Fibroblast of skin of left quadriceps (primary cell): ENCODE data around the gene MTG2.

ENCODE experiments used
- DNase-seq, 2 experiments: peaks; one replicate each; pipeline ENCODE4 v3.0.0-alpha.2; 2013; ENCODE audit warnings: low read depth in 2 of 2

Gene MTG2, protein sequence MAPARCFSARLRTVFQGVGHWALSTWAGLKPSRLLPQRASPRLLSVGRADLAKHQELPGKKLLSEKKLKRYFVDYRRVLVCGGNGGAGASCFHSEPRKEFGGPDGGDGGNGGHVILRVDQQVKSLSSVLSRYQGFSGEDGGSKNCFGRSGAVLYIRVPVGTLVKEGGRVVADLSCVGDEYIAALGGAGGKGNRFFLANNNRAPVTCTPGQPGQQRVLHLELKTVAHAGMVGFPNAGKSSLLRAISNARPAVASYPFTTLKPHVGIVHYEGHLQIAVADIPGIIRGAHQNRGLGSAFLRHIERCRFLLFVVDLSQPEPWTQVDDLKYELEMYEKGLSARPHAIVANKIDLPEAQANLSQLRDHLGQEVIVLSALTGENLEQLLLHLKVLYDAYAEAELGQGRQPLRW

DNA sequence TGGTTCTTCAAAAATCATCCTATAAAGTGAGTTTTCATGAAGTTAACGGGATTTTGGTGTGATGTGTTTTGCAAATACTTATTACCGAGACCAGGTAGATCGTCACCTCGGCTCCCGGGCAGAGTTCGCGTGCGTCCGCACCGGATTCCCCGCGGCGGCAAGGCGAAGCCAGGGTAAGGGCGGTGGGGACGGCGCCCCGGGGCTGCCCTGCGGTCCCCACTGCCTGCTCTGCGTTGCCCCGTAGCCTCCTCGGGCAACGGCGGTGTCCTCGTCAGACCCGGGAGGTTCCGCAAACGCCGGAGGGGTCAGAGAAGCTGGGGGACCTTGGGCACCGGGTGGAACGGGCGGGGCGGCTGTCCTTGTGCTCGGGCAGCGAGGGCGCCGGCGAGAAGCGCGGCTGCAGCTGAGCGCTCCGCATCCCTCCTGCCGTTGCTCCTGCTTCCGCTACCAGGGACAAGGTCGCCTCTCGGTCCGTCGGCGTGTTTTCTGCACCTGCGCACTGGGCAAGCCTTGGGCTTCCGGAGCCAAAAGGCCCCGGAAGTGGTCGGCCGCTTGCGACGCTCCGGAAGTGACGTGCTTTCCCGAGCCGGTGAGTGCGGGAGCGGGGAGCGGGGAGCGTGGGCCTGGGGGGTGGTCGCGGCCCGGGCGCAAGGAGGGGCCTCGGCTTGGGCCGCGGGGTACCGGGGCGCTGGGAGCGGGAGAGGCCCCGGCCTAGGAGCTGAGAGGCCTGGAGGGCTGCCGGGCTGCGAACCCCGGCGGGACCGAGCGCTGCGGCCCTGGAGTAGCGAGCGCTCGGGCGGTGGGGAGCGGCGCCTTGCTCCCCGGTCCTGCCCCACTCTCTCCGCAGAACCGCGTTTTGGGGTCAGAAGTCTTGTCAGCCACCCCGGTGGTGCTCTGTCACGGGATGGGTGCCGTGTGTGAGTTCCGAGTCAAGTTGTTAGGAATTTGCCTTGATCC, at the start of gene MTG2:
Gene MTG2, plus strand, starts transcription at position 560 of the 957 bp plus-strand sequence. CDS start 10,393 bp downstream, outside the sequence.
- peak; percentile 81 to 86 for DNase-seq

DNA sequence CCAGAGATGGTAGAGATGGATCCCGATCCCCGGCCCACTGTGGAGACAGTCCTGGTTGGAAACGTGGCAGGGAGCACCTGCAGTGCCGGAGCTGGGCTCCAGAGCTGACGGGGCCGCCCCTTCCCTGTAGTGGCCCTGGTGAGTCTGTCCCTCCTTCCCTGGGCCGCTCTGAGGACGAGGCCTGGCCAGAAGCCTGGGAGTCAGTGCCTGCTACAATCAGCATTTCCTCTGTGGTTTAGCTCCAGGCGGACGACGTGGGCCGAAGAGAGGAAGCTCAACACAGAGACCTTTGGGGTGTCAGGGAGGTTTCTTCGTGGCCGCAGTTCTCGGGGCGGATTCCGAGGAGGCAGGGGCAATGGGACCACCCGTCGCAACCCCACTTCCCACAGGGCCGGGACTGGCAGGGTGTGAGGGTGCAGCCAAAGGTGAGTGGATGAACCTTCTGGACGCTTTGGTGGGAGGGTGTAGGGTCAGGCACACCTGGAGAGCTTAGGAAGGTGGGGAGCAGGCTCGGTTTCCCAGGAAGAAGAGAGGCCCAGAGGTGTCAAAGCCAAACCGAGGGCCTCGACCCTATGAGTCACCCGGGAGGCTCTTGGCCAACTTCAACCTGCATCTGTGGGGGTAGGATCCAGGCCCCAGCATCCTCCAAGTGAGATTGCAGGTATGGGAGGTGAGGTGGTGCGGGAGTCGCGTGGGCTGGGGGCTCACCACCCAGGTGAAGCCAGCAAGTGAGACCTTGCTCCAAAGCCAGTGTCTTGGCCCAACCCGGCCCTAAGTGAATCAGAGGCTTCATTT, 49.6 kb upstream of the MTG2 start:
- DNase-seq, result no peak

DNA sequence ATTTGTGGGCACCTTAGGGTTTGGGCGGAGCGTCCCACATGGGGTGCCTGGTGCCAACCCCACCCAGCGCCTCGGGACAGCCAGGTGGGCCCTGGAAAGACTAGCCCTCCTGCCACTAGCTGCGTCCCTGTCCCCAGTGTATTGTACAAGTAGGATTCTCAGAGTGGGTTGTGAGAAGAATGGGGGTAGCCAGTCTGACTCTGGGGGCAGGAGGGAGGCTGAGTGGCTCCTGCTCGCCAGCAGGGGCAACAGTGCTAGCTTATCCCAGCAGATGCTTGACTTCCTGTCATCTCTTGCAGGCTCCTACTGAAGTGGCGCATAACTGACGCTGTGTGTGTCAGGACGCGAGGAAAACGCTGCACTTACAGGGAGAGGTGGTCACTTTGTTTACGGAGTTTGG, 49.0 kb upstream of the MTG2 start:
- DNase-seq, result no peak

DNA sequence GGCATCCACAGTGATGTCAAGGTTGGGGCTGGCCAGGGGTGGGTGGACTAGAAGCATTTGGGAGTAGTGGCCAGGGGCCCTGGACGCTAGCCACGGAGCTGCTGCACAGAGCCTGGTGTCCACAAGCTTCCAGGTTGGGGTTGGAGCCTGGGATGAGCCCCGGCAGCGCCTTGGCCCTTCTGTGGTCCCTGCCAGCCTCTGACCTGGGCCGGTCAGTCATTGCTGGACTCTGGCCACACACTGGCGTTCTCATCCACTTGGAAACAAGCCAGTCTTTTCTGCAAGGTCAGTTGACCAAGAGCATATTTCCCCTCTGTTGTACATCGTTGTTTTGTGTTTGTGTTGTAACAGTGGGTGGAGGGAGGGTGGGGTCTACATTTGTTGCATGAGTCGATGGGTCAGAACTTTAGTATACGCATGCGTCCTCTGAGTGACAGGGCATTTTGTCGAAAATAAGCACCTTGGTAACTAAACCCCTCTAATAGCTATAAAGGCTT, 48.0 kb upstream of the MTG2 start:
- no peak for DNase-seq

DNA sequence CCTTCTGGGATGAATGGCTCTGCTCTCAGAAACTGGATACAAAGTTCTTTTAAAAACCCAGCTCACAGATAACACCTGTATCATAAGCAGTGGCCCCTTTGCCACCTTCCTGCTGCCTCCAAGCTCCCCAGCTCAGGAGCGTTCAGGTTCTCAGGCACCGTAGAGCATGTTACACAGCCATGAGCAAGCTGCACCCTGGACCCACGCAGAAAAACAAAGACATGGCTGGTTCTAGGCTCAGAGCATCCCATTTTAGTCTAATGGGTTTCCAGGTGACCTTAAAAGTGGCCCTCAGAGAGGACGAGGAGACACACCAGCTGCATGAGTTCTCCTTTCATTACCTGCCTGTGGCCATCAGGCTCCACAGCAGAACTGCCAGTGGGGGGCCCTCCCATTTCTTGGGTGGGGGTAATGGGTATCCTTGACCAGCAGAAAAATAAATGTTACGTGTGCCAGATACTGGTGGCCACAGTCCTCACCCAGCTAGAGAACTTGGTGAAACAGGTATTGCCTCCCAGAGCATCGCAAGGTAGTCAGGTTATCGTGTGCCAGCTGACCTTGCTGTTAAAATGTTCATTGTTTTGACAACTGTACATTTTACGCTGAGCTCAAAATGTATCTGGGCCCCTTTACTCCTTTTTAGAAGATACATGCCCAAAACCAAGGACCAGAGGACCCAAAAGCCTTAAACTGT, 47.1 kb upstream of the MTG2 start:
- no peak for DNase-seq

DNA sequence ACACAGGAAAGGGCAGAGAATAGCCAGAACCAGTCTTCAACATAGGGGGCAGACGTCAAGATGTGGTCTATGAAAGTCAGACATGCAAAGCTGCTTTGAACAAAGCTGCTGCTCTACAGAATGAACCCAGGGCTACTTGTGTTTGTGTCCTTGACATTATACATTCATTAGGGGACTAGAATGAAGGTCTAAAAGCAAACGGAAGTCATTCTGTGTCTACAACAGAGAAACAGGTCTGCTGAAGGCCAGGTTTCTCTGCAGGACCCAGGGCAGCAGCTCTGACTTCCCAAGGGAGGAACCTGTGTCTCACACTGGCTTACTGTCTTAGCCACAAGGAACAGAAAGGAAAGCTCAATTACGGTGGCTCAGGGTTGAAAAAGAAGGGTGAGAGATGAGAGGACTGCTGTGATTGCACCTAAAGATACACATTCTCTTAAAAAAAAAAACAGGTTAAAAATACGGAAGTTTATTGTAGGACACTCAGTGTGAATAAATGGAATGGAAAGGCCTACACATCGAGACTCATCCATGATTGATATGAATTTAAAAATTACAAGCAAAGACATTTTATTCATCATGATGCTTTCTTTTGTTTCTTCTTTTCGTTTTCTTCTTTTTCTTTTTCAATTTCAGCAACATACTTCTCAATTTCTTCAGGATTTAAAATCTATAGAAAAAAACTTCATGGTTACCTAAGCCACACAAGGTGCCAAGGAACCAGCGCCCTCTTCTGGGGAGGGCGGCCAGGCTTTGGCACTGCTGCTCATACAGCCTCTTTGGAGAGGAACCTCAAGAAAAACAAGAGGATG, 46.3 kb upstream of the MTG2 start:
- peak in 1 of 2 experiments; percentile 34 for DNase-seq

DNA sequence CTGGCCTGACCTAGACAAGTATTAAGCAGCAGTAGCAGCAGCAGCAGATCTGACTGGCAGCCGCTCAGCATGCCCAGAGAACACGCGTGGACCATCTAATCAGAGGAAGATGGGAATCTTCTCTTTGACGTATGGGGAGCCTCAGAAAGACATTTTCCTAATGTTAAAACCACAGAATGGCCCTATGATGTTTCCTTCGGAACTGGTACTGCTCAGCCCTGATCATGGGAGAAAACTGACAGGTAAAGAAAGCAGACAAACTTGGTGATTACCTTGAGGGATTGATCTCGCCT, 45.8 kb upstream of the MTG2 start:
- DNase-seq, result no peak

DNA sequence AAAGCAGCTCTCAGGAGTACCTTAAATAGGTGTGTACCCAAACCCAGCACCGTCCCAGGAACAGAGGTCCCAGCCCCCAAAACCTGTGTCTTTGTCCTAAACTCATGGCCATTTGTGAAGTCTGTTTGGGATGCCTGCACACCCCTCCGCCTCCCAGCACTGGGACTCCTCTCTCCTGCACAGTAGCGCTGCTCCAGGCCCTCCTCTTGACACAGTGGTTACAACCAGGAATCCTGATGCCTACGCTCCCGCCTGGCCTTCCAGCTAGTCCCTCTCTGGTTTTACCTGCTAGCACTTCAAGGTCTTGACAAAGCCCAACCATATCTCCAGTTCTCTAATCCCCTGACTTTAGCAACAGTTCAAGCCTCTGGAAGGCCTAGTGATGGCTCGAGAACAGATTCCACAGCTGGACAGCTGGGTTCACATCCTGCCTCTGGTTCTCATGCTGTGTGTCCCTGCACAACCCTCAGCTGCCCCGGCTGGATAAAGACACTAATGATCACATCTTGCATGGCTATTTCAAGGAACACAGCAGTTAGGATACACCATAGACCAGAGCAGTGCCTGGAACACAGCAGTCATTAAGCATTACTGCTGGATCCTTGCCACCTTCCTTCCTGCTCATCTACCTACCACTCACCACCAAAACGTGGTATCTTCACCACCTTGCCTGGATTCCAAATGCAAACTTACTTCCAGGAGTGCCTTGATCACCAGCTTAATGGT, 45.2 kb upstream of the MTG2 start:
- DNase-seq, result no peak

DNA sequence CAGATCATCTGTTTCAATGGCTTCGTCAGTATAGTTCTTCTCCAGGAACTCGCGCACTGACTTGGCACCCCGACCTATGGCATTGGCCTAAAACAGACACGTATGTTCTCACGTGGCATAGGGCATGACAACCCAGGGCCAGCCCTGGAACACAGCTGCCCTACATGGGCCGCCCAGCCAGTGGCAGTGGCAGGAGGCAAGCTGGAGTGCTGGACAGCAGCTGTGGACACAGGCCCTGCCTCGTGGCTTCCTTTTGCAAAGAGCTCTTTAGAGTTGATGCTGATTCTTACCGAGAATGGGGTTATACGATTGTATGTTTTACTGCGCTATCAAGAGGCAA, 44.7 kb upstream of the MTG2 start:
- DNase-seq, result no peak

DNA sequence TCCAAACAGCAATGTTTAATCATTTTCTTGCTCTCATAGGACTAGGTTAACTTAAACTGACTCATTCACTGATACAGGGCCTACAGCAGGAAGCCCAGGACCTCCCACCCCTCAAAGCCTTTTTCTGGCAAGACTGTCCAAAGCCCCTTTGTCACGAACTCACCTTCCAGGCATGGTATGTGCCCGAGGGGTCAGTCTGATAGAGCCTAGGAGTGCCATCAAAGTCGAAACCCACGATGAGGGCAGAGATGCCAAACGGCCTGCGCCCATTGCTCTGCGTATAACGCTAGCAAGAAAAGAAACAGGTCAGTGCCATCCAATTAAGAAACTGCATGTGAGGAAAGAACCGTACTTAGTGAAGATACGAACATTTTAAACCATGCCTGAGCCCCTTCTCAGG, 43.9 kb upstream of the MTG2 start:
- DNase-seq, result no peak

DNA sequence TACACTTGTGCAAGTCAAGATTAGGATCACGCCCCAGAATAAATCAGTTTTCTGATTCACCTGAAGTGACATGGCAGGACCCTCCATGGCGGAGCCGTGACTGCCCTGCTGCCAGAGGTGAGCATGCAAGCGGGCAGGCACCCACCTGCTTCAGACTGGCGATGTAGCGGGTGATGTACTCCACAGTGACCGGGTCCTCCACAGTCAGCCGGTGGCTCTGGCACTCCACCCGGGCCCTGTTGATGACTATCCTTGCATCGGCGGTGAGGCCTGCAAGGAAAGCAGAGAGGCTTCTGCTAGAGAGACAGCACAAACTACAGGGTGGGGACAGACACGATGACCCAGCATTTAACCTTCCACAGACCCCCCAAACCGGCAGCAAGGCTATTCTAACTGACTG, 43.2 kb upstream of the MTG2 start:
- DNase-seq, result no peak

DNA sequence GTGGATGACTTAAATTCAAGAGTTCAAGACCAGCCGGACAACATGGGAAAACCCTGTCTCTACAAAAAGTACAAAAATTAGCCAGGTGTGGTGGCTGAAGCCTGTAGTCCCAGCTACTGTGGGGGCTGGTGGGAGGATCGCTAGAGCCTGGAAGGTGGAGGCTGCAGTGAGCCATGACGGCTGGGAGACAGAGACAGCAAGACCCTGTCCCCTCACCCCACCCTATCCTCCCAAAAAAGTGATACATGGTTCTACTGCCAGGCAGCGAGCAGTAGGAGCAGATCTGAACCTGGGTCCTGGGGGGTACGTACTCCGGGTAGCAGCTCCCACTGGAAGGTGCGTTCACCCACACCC, 41.8 kb upstream of the MTG2 start:
- DNase-seq, result no peak

DNA sequence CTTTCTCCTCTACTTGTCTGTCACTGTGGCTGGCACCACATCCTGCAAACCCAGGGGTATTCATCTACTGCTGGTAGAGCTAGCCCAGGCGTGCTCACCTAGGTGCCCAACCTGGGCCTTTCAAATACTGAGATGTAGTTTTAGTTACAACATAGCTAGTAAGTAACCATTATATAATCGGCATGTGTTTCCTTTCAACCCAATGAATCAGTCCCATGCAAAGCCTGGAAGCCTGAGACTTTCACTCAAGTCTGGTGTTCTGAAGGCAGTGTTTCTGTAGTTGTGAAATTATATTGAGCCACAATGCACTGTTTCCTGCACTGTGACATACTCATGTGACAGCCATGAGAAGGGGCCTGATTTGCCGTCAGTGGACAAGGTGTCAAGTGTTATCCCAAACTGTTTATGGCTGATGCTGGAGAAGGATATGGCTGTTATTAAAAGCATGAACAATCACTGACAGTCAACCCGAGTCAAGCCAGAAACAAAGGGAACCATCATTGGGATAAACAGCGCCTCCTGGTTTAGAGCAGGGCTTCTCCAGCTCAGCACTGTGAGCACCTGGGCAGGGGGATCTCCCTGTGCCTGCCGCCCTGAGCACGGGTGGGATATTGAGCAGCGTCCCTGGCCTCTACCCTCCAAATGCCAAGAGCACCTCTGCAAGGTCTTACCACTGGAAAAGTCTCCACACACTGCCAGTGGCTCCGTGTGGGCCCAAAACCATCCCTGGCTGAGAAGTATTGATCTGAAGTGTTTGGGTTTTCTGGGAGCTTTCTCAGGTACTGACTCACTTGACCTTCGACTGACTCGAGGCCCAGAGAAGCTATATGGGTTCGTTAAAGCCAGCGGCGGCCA, 41.2 kb upstream of the MTG2 start:
- DNase-seq, result no peak

DNA sequence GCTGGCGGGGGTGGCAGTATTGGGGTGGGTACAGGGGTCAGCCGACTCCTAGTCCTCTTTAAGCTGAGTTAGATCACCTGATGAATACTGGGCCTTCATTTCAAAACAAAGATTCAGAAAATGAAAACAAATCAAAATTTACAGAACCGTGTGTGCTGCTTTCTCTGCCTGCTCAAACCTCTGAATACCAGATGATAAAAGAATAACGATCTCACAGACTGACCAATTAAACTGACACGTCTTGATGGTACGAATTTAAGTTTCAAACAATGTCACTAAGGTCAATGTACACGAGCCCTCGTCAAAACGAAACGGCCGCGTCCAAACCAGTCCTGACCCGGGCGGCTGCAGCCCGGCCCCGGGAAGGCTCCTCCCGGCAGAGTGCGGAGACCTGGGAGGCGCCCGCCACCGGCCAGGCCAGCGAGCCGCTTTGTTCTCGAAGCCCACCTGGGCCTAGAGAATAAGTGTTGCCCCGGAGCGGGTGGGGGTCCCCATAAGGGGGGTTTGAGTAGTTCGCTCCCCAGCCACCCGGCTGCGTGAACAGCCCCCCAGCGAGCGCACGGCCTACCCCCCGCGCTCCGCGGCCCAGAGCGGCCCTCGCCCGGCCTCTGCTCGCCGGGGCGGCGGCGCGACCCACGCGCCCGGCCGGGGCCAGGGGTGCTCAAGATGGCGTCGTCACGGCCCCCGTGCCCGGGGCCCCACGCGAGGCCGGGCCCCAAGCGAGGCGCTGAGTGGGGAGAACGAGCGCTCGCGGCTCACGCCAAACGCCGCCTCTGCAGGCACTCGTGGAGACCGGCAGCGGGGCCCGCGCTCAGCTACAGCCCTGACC, 40.4 kb upstream of the MTG2 start:
- DNase-seq, result no peak

DNA sequence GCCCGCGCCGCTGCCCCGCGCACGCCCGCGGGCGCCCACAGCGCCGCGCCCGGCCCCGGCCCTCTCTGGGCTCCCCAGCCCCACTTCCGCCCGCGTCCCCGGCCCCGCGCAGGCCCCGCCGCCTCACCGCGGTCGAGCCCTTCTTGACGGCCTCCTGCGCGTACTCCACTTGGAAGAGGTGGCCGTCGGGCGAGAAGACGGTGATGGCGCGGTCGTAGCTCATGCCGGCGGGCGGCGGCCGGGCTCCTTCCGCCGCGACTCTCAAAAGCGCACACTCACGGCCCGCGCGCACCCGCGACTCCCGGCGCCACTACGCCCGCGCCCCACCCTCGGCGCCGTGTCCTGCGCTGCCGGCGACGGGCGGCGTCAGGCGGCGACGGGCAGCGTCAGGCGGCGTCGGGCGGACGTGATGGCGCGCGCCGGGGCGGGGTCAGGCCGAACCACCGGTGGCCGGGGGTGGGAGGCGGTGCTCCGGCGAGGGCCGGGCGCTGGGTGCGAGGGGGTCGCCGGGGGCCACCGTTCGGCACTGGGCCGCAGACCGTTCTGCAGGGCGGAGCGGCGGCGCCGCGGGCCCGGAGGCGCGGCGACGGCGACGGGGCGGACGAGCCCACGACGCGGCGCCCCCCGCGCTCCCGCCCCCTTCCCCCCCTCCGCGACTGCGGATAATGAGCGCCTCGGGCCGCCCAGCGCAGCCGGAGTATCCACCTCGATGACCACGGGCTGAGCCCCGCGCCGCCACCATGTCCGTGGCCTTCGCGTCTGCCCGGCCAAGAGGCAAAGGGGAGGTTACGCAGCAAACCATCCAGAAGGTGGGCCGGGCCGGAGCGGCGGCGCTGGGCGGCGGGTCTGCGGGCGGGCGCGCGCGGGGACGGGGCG, 39.5 kb upstream of the MTG2 start, which contains the start of the genes PSMA7 and SS18L1:
Gene PSMA7, minus strand, starts transcription at position 314 of the 876 bp plus-strand sequence. Its CDS starts 91 bp downstream, at position 223.
Gene SS18L1, plus strand, starts transcription at position 689 of the 876 bp plus-strand sequence. Its CDS starts 52 bp downstream, at position 741.
- DNase-seq, result peak; percentile 71 to 72

DNA sequence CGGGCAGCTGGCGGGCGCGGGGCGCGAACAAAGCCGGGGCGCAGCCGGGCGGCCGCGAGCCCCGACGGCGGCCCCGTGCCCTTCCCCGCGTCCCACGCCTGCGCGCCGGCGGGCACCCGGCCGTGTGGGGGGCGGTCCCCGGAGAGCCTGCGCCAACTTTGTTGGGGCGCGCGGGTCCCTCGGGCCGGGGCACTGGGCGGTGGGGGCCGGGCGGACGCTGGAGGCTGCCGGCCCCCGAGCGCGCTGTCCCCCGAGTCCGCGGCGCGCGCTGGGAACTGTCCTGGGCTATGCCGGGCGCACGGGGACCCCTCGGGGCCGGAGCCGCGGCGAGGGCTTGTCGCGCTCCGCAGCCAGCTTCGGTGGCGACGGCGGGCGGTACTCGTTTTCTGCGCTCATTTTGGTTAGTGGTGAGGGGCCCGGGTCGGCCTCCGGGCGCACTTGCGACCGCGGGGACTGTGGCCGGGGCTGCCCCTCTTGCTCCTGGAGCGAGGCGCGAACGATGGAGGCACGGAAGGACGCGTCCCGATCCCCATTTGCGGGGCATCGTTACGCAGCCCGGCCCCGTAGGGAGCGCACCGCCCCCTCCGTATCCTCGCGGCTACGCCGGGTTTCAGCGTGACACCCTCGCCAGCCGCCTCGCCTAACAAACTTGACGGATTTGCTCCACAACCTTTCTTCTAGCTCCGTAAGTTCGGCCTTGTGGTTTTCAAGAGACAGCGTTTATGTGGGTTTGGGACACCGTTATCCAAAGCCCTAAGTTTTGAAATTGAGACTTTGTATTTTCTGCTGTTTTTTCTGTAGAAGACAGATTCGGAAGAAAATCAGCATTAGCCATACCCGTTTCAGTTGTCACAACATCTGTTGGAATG, 38.6 kb upstream of the MTG2 start:
- no peak for DNase-seq
